Measurements from ENCODE around the gene UBE2H.
"Not testable (repeated sequence)": the region's sequence is repeated elsewhere in the genome, so short reads cannot be mapped to it uniquely, and the experiment has no call there.

The UBE2H gene

GRCh38 chr7:129914536-129915272 is 38.1 kb downstream of the UBE2H start:
- FAIRE-seq (no peak), DNase-seq (ENCODE audit: extremely low spot score, insufficient read length, low read depth) (no peak)

DNA sequence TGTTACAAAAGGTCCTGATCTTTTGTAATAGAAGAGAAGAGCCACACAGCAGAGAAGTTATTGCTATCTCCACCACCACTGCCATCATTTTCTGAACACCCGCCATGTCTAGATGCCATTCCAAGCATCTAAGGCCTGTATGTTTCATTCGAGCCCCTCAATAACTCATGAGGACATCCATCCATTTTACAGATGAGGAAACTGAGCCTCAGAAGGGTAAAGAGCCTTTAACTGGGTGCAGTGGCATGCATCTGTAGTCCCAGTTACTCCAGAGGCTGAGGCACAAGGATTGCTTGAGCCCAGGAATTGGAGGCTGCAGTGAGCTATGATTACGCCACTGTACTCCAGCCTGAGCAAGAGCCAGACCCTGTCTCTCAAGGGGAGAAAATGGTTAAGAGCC is 39.3 kb downstream of the UBE2H start:
- FAIRE-seq (no peak), DNase-seq (ENCODE audit: extremely low spot score, insufficient read length, low read depth) (no peak)

GRCh38 chr7:129911790-129912189 is 41.0 kb downstream of the UBE2H start:
- no peak for FAIRE-seq
- no peak for DNase-seq (ENCODE audit: extremely low spot score, insufficient read length, low read depth)

DNA sequence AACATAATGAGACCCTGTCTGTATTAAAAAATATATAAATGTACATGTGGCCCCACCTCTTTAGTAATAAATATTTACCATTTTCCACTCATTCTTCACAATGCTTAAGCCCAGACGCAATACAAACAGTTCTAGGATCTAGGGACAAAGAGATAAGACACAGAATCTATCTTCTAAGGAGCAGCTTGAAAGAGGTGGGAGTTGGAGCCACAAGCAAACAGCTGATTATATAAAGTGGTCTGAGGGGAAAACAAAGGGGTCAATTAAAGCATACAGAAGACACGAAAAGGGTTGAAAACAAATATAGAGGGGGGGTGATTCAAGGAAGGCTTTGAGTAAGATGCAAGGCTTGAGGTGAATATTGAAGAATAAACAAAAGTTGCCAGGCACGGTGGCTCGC is 43.1 kb downstream of the UBE2H start:
- DNase-seq (ENCODE audit: extremely low spot score, insufficient read length, low read depth) (no peak), FAIRE-seq (no peak)

DNA sequence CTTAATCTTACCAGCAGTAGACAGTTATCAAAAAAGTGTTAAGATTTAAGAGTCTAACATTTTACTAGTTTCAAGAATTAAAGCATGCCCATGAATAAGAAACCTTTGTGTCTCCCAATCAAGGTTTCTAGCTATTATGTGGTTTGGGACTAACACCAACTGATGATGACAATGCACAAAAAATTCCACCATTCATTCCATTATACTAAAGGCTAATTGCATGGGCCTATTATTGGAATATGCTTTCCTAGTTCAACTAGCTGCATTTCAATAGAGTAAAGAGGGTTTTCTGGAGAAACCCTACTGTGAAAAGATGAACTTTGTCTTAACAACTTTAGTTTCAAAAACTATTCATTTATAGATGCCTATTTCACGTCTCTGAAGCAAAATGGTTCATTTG is 44.6 kb downstream of the UBE2H start:
- DNase-seq (ENCODE audit: extremely low spot score, insufficient read length, low read depth) (no peak), FAIRE-seq (no peak)

DNA sequence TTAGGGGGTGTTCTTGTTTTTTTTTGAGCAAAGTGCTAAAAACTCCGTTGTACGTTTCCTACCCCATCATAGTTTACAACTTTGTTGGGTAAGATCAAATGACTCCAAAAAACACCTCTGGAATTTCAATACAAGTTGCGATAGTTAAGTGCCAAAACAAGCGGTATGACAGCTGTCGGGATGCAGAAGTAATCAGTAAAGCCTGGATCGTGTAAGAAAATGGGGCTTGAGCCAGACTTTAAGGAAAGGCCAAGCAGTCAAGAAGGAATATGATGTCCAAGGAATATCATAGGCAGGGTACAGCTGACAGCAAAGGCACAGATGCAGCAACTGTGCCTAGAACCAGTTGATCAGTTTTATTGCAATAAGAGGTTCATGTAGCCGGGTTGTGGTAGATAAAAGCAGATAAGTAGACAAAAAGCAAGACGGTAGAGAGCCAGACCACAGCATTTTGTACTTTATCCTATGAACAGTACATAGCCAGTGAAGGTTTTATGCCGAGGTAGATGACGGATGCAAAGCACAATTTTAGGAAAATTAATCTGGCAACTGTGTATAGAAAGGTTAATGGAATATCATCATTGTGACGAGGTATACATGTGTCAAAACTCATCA is 45.5 kb downstream of the UBE2H start:
- no peak for DNase-seq (ENCODE audit: extremely low spot score, insufficient read length, low read depth)
- FAIRE-seq = no peak

DNA sequence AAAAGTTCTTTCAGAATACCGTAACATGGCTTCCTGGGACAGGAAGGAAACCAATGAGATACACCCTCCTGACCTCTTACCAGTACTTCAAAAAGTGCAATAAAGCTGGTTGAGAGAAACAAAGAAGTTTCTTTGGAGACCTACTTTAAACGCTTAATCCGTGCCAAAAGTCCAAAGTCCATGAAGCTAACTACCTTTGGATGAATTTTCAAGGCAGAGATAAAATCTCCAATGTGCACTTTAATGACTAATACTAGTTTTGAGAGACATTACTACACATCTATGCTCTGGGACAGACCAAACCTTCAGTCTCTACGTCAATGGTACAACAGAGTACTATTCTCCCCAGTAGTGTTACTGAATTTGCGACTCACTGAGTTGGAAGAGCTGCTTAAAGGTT is 46.1 kb downstream of the UBE2H start:
- no peak for FAIRE-seq
- DNase-seq (ENCODE audit: extremely low spot score, insufficient read length, low read depth) = no peak

GRCh38 chr7:129903935-129904334 is 48.8 kb downstream of the UBE2H start:
- no peak for DNase-seq (ENCODE audit: extremely low spot score, insufficient read length, low read depth)
- peak; percentile 66 for FAIRE-seq

DNA sequence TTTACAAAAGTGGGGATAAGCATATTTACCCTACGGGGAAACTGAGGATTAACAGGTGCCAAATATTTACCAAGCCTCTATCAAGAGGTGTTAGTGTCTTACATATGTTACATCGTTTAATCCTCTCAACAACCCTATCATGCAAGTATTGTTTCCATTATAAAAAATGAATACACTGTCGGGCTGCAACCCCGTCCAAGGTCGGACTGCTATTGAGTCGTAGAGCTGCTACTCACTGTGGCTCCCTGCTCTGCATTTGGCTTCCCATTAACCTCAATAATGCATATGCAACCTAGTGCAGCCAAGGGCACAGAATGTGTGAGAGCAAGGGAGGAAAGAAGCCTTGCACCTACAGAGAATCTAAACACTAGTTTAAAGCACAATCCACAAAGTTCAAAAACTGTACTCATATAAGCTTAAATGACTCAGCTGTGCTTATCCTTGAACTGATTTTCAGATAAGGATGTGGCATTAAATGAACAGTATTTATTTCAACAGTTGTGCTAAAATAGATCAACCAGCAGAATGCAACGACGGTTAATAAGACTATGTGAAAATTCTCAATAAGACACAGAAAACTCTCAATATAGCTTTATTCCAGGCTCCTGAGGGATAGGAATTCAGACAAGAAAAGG is 49.9 kb downstream of the UBE2H start:
- FAIRE-seq (no peak), DNase-seq (ENCODE audit: extremely low spot score, insufficient read length, low read depth) (no peak)

DNA sequence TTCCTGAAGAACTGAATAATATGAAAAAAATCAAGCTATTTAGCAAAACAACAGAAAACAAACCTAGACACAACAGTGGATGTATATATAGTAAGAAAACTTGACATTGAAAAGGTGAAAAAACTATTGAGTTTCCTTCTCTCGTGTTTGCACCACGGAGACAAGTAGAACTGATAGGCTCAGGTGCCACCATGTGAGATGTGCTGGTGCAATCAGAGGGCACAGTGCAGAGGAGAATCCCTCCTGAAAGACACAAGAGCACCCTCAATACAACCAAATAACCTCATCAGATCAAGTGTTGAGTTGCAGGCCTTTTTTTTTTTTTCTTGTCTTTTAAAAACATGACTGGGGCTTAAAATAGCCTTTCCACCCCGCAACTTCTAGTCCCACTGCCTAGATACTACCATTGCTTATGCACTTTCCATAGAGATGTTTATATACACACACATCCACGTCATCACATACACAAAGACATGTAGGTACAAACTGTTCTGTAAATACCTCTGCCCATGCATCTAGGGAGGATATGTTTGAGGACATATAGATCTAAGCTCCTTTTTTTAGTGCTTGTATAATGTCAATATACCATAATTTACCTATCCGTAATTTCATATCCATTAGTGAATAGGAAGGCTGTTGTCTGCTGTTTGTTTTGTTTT is 54.1 kb downstream of the UBE2H start:
- no peak for FAIRE-seq
- DNase-seq (ENCODE audit: extremely low spot score, insufficient read length, low read depth) = no peak

GRCh38 chr7:129898007-129898406 is 54.8 kb downstream of the UBE2H start:
- FAIRE-seq = no peak
- no peak for DNase-seq (ENCODE audit: extremely low spot score, insufficient read length, low read depth)

DNA sequence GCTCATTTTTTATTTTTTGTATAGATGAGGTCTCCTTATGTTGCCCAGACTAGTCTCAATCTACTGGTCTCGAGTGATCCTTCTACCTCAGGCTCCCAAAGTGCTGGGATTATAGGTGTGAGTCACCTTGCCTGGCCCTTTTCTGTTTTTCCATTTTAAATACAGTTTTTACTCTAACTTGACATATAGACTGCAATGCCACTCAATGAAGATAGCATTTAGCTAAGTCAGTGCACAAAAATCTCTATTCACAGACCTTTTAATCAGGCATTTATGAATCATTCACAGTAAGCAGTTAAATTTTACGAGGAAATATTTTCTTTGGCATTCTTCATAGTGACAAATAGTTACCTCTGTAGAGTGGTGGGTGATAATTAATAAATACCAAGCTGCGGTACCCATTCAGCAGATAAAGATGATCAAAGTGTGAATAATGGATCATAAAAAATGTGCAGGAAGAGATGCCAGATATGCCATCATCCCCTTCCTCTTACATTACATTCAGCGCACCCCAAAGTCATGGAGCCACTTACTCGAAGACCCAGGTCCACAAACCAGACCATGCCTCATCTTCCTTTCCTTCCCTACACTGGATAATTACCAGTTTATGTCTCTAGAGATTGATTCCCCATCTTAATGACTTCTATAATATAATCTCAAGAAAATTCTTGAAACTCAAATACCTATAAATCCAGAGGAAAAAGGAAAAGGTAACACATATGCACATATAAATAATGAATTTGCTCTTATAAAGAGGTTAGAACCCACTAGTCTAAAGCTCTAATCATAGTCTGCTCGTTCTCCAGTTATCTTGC is 56.0 kb downstream of the UBE2H start:
- DNase-seq (ENCODE audit: extremely low spot score, insufficient read length, low read depth) = no peak
- no peak for FAIRE-seq

GRCh38 chr7:129894184-129894583 is 58.6 kb downstream of the UBE2H start:
- not testable (repeated sequence) for FAIRE-seq; DNase-seq (ENCODE audit: extremely low spot score, insufficient read length, low read depth)

GRCh38 chr7:129890090-129890489 is 62.7 kb downstream of the UBE2H start:
- DNase-seq (ENCODE audit: extremely low spot score, insufficient read length, low read depth) = no peak
- FAIRE-seq = no peak

DNA sequence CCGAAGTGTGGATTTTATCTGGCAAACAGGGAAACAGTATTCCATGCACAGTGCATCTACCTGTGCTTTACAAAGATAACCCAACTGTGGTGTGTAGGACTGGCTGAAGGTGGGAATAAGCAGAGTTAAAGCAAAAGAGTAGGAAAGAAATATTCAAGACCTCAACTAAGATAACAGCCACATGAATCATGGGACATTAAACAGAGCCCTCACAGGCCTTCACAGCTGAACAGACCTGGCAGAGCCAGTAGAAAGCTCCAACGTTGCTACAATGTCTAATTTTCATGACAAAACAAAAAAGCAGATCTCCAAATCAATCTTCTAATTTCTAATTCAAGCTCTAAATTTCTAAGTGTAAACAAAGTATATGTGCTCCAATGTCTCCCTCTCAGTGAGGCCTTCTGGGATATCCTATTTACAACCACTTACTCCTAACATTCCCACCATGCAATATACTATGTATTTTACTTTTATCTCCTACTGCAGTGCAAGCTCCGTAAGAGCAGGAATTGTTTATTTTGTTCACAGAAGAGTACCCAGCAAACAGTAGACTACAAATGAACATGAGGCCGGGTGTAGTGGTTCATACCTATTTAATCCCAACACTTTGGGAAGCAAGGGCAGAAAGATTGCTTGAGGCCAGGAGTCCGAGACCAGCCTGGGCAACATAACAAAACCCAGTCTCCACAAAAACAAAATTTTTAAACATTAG is 63.5 kb downstream of the UBE2H start:
- DNase-seq (ENCODE audit: extremely low spot score, insufficient read length, low read depth) (no peak), FAIRE-seq (no peak)

DNA sequence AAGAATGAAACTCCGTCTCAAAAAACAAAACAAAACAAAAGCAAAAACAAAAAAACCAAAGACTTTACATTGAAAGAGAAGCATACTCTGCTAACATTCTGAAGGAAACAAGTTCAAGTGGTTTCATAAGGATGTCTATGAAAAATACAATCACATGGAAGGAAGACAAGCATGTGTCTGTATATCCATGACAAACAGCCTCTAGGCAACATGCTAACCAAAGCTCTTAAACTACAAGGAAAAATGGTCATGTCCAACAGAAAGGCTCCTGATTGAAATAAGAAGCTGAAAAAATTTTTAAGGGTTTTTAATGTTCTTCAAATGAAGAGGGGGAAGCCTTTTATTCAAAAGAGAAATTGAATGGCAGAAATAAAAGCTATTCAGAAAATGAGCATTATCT is 64.9 kb downstream of the UBE2H start:
- FAIRE-seq = no peak
- DNase-seq (ENCODE audit: extremely low spot score, insufficient read length, low read depth) = no peak

GRCh38 chr7:129886818-129887186 is 66.0 kb downstream of the UBE2H start:
- FAIRE-seq = no peak
- DNase-seq (ENCODE audit: extremely low spot score, insufficient read length, low read depth) = no peak

DNA sequence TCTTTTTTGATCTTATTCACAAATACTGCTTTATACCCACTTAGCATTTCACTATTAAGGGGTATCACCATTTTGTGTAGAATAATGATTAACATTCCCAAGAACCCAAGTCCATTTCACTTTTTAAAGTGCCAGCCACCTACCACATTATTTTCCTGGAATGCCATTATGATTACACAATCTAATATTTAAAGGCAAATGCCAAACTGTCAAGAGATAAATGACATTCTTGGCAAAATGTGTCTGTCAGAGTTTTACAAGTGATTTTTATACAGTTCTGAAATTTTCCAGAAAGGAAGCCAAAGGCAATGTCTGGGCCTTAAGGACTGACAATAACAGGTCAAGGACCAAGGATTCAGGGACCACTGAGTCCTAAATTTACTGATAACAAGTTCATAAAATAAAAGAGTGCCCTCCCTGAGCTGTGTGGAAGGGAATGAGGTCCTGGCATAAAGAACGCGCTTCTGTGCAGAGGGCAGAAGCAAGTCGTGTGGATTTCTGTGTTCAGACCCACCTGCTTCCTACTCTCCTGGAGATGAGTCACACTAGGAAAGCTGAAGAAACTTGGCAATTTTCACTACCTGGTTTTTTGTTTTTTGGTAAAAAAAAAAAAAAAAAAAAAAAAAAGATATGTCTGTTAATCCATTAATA is 66.5 kb downstream of the UBE2H start:
- FAIRE-seq = no peak
- no peak for DNase-seq (ENCODE audit: extremely low spot score, insufficient read length, low read depth)

DNA sequence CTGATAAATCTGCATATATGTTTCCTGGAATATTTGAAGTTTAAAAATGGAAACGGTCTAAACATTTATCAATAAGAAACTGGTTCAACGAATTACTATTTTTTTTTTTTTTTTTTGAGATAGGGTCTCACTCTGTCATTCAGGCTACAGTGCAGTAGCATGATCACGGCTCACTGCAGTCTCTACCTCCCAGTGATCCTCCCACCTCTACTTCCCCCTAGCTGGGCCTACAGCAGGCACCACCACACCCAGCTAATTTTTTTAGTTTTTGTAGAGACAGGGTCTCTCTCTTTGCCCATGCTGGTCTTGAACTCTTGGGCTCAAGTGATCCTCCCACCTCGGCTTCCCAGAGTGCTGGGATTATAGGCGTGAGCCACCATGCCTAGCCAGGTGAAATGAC is 68.3 kb downstream of the UBE2H start:
- FAIRE-seq (no peak), DNase-seq (ENCODE audit: extremely low spot score, insufficient read length, low read depth) (no peak)
